SH-SY5Y (cell line): ENCODE measurements around the gene TAF7.

Experiments
- GATA2 ChIP-seq: IDR thresholded peaks from 2 replicates; pipeline ENCODE4 v1.6.1; 2011; ENCODE audit warnings: mild to moderate bottlenecking, low read depth, low read length
- GATA3 ChIP-seq: IDR thresholded peaks from 2 replicates; pipeline ENCODE4 v1.6.1; 2011; ENCODE audit warnings: low read depth, mild to moderate bottlenecking, low read length, moderate library complexity

- TF ChIP-seq GATA2 (no peak), GATA3 (no peak)
These were observed 1.7 kb upstream of the TAF7 start for GRCh38 chr5:141322261-141322660.
